Measurements from ENCODE around the gene PTPRD.

PTPRD gene

DNA sequence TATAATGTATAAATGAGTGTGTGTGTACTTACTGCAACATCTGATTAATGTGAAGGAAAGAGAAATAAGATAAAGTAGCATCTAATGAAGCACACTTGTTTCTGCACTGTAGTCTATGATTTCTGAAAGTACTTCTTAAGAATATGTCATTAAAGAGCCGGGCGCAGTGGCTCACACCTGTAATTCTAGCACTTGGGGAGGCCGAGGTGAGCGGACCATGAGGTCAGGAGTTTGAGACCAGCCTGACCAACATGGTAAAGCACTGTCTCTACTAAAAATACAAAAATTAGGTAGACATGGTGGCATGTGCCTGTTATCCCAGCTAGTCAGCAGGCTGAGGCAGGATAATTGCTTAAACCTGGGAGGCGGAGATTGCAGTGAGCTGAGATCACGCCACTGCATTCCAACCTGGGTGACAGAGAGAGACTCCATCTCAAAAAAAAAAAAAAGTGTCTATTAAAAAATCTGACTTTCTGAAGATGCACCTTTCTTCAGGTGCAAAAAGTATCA lies 556.9 kb downstream of the PTPRD start:
- no peak for DNase-seq (ENCODE audit: low read depth in 2 of 3, low spot score in 1 of 3)

DNA sequence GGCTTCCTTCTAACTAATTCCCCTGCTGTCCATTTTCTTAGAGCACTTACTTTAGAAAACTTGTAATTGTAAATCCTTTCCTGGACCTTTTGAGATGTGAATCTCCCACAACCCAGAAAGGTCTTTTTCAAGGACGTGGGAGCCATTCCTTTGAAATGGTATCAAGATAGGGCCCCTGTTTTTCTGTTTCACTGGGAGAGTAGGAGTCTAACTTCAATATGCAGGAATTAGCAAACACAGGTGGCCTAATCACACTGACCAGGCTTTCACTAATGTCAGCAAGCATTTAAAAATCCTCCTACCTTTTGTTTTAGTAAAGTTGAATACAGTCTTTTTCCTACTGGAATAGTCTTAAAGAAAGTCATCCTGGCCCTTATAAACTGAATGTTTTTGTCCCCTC lies 558.3 kb downstream of the PTPRD start:
- no peak for DNase-seq (ENCODE audit: low read depth in 2 of 3, low spot score in 1 of 3)

DNA sequence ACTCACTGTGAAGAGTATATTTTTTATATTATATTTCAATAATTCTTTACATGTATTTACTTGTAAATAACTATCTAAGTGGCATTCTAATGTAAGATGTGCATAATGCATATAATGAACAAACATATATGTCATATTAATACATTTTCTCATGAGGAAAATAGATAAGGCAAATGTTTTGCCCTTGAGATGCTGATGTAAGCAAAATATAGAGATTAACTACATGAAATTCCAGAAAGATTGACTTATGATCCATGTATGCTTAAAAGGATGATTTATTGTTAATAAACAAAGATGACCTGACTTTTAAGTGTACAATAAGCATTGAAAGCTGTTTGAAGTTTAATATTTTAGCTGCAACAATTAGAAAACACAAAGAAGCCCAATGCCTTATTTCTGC lies 559.9 kb downstream of the PTPRD start:
- no peak for DNase-seq (ENCODE audit: low read depth in 2 of 3, low spot score in 1 of 3)

DNA sequence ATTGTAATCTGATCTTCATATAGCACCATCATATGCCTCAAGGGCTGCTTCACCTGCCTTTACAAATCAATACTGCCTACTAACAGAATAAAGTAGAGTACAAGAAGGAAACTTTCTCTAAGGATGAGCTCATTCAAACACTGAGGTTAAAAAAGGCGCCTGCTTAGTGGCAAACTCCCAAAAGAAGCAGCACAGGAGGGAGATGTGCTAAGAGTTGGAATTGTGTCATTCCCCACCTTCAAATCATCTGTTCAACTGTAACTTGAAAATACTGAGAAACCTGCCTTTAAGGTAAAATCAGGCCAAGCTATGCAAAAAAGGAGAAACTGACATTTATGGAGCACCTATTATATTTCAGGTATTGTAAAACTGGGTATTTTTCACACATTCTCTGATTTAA lies 560.6 kb downstream of the PTPRD start:
- no peak for DNase-seq (ENCODE audit: low read depth in 2 of 3, low spot score in 1 of 3)

DNA sequence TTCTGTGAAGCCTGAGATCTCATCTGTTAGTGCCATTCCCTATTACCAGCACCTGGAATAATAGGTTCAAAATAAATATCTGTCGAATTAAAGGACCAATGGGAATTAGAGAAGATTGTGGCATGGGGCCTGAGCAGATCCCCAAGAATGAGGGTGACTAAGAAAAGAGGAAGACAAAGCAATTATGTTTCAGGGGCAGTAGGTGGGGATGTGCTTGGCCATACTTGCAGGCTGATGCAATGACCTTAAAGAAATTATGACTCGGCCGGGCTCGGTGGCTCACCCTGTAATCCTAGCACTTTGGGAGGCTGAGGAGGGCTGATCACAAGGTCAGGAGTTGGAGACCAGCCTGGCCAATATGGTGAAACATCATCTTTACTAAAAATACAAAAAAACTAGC lies 562.8 kb downstream of the PTPRD start:
- no peak for DNase-seq (ENCODE audit: low read depth in 2 of 3, low spot score in 1 of 3)

DNA sequence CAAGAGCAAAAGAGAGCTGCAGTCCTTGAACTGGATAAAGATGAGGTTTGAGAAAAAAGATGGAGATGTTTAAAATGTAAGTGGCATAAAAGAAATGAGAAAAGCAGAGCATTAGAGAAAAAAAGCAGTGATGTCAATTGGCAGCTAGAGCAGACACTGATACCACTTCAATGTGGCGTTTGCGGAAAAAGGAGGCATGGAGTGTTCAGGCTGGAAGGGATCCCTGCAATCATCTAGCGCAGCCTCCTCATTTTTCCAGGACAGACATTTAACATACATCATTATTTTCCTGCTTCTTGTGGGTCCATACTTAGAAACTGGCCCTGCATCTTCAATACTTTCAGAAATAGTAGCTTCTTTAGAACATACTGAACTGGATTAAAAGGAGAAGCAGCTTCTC lies 563.8 kb downstream of the PTPRD start:
- DNase-seq (ENCODE audit: low read depth in 2 of 3, low spot score in 1 of 3): no peak

DNA sequence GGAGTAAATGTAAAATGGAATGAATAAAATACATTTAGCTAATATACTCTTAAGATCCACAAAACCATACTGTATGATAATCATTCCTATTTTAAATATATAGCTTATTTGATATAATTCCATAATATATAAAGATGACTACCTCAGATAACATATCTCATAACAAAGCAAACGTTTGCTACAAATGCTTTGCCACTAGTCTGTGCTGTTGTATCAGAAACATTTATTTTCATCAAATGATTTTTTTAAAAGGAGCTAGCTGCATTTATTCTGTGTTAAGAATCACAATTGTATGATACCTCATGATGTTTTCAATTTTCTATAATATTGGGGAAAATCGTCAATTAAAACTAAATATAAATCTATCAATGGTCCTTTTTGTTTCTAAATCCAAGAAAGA lies 567.2 kb downstream of the PTPRD start:
- no peak for DNase-seq (ENCODE audit: low read depth in 2 of 3, low spot score in 1 of 3)

DNA sequence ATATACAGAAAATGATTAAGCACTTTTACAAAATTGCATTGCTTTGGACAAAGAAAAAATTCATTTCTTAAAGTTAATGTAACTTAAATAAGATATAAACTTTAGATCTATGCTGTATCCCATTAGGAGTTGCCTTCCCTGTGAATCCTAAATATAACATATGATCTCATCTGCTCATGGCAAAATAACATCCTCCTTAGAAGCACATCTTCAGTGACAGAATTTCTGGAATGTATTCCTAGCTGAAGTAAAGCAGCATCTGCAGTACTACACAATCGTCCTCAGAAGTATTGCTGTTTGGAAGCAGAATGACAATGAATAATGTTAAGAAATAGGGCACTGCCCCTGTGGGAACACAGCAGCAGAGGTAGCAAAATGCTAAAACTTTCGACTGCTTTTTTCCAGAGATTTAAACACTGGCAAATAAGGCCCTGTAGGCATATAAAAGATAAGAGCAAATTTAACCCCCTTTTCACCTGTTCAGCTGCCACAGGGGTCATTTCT lies 571.0 kb downstream of the PTPRD start:
- no peak for DNase-seq (ENCODE audit: low read depth in 2 of 3, low spot score in 1 of 3)

DNA sequence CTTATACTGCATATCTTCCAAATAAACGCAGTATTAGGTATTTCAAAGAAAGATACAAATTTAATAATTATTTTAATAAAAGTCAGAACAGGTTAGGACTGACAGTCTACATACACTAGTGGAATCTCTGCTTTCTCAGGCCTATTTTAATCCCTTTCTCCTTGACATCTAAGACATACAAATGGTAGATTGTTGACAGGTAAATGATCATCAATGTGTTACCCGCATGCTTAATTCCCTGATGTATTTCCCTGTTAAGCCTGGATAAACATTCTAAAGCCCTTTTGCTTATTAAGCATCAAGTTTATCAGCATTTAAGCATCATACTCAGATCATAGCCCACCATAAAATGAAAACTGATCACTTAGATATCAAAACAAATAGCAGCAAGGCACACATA lies 576.7 kb downstream of the PTPRD start:
- no peak for DNase-seq (ENCODE audit: low read depth in 2 of 3, low spot score in 1 of 3)

DNA sequence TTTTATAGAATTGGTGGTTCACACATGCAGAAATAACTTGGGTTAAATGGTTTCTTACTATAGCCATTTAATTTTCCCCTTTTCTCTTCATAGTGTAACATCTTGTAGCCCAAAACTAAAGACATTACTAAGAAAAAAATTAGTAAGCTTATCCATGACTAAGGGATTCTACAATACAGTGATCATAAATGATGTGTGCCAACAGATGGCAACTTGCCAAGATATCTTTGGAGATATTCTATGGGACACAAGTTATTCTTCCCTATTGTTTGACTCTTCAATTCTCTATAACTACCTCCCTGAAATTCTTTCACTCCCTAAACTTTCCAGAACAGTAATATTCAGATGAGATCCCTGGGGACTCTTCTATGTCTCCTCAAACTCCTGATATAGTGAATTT lies 580.6 kb downstream of the PTPRD start:
- no peak for DNase-seq (ENCODE audit: low read depth in 2 of 3, low spot score in 1 of 3)

DNA sequence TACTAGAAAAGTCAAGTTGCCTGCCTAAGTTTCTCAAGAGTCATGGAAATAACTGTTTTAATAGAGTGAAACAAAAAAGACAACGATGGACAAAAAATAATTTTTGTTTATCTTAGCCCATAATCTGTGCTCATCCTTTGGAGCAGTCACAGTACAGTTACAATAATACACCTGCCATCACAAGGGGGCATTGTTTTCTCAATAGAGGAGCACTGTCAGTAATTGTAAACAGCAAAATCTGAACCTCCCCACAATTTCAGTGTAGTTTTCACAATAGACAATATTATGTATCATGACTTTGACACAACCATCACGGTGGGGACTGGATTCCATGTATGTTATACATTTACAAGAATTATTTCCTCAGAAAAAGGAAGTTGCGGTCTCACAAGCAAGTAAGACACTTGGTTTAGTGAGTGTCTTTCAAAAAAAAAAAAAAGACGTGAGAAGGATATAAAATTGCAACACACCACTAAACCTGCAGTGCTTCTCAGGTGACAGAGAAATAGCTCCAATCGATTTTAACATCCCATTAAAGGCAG lies 586.3 kb downstream of the PTPRD start:
- DNase-seq (ENCODE audit: low read depth in 2 of 3, low spot score in 1 of 3): no peak

DNA sequence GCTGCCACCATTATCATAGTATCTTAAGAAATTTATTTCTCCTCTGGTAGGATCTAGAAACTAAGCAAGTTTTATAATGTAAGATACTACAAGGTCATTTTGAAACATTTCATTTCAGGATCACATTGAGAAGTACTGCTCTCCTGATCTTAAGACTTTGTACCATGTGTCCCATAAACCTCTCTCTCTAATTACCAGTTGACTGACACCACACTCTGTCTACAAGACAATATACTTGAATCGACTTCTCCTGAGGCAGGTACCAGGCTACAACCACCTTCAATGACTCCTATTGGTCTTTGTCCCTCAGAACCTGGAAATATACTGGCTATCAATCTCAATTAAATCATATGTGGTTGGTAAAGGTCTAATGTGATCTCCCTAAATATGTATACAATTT lies 597.0 kb downstream of the PTPRD start:
- DNase-seq (ENCODE audit: low read depth in 2 of 3, low spot score in 1 of 3): no peak

DNA sequence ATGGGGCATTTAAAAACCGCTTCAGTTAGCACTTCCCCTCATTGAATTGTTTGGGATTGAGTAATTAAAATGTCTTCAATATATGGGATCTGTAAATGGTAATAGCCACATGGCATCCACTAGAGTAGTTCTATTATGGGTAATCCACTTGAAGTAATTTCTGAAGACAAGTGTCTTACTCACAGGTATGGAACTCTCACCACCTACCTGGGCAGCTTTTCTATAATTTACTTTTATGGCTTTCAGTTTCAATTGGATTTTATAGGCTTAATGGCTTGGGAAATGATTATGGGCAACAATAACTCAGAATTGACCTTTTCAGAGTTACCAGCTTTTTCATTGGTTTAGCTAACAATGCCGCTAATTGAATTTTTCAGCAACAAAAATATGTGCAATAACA lies 597.9 kb downstream of the PTPRD start:
- DNase-seq (ENCODE audit: low read depth in 2 of 3, low spot score in 1 of 3): no peak

DNA sequence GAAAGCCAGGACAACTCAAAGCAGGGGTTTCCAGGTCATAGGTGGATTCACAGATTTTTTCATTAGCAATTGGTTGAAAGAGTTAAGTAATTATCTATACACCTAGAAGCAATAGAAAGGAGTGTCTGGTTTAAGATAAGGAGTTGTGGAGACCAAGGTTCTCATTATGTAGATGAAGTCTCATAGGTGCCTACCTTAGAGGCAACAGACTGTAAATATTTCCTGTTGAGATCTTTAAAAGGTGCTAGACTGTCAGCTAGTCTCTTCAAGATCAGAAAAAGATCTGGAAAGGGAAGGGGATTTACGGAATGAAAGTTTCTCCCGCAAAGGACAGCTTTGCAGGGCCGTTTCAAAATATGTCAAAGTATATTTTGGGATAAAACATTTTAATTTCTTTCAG lies 603.4 kb downstream of the PTPRD start:
- DNase-seq (ENCODE audit: low read depth in 2 of 3, low spot score in 1 of 3): no peak

DNA sequence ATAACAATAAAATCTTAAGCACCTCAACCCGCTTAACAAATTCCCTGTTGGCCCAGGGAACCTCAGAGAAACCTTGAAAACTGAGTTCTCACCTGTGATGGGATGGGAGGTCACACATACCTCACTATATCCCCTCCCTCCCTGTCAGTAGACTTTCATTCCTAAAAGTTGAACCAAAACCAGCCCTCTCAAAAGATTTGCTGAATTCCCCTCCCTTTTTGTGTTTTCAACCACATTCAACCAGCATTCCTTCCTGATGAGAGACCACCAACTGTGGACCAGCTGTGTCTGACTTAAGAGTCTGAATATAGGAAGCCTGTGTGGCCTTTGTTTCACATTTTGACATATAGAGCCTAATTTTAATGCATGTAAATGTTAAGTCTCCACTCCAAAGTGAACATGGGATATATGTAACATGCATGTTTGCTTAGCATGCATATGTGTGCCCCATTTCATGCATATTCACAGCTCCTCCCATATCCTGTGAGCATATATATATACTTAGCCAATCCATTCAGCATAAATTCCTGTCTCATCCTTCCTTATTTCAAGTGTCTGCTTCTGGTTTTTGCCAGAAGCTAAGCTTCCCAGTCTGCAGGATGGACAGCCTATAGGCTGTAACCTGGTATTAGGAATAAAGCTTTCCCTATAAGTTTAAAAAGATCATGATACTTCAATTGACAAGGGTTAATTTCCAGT lies 604.6 kb downstream of the PTPRD start:
- no peak for DNase-seq (ENCODE audit: low read depth in 2 of 3, low spot score in 1 of 3)

DNA sequence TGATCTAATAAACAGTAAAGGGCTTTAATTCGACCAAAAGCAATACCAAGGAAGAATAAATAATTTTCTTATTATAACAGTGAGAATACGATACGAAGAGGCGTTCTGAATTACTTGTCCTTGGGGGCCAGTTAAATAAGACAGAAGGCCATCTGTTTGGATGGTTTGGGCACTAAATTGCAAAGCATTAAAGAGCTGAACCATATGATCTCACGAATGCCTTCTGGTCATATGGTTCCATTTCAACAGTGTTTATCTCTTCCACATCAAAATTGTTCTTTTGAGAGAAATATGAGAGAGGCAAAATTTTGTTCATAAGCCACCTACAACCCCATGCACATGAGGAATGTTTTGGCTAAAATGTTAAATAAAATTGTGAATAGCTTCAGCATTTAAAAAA lies 605.4 kb downstream of the PTPRD start:
- DNase-seq (ENCODE audit: low read depth in 2 of 3, low spot score in 1 of 3): no peak

DNA sequence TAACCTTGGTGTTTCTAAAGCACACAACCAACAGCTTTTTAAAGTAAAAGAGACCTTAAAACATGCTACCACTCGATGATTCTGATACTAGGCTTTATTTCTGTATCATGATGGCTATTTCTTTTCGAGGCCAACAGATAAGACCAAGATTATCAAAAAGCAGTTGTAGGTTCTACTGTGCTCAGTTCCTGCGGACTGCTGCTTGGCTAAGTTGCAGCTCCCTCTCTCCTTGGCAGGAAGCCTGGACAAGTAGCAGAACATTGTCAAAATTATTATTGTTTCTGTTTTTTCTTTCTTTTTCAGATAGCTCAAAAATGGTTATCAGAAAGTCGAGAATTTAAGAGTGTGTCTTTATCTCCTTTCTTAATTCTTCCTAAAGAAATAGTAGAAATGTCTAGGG lies 607.6 kb downstream of the PTPRD start:
- no peak for DNase-seq (ENCODE audit: low read depth in 2 of 3, low spot score in 1 of 3)

DNA sequence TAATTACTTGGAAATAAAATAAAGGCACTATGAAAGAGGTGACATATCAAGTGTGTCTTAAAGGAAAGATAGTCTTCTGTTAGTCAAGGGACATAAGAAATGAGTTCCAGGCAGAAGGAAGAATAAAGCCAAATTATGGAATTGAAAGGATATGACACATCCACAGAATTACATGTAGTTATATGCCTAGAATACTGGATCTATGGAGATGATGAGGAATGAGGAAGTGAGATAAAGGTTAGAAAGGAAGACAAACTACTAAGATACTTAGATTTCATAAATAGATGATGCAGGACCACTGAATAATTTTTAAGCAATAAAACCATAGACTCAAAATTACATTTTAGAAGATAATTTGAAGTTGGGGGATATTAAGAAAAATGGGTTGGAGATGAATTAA lies 609.8 kb downstream of the PTPRD start:
- no peak for DNase-seq (ENCODE audit: low read depth in 2 of 3, low spot score in 1 of 3)

DNA sequence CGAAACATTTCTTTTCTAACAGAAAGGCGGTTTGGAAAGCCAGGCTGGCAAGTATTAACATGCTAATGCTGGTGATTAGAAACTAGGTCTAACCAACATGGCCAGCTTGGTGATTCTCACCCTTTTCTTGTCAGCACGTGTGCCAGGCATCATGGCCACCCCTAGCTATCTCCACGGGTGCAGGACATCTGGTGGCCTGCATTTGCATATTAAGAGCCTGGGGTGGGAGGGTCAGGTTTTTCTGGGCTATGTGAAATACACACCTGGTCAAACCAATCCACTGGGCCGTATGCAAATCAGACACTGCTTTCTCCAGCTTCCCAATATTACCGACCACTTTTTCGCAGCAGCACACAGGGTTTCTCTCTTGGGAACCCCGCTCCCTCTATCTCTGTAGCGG lies 612.1 kb downstream of the PTPRD start:
- no peak for DNase-seq (ENCODE audit: low read depth in 2 of 3, low spot score in 1 of 3)

DNA sequence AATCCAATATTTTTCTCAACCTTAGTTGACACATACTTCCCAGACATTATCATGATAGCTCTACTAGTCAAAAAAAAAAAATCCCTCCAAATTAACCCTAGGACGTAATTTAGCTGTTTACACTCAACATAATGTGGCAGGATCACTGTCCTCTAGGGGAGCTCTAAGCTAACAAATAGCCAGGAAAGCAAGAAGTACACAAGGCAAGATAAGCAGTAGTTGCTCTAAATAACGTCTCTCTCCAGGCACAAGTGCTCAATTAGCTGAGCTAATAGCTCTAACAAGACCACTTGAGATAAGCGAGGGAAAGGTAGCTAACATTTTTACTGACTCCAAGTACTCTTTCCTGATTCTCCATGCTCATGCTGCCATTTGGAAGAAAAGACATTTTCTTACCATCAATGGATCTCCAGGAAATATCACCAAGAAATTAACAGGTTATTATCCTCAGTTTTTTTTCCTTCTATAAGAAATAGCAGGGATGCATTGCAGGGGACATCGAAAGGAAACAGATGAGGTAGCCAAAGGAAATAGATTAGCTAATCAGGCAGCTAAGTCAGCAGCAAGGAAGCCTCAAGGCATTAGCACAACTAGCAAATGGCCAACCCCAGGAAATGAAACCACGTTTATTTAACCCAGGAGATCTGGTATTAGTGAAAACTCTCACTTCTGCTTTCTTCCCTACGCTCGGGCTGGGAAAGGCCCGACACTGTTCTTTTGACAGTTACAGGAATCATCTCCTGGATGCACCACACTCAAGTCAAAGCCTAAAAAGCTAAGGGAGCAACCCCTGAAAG lies 614.1 kb downstream of the PTPRD start:
- DNase-seq (ENCODE audit: low read depth in 2 of 3, low spot score in 1 of 3): no peak

DNA sequence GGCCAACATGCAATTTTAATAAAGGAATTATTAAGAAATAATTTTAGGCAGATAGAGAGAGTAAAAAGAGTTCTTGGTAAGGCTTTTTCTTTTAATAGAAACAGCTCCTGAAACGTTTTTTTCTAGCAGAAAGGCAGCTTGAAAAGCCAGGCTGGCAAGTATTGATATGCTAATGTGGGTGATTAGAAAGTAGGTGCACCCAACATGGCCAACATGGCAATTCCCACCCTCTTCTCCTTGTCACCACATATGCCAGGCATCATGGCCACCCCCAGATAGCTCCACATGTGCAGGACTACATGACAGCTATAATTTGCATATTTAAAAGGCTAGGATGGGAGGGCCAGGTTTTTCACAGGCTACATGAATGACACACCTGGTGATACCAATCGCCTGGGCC lies 615.2 kb downstream of the PTPRD start:
- no peak for DNase-seq (ENCODE audit: low read depth in 2 of 3, low spot score in 1 of 3)

DNA sequence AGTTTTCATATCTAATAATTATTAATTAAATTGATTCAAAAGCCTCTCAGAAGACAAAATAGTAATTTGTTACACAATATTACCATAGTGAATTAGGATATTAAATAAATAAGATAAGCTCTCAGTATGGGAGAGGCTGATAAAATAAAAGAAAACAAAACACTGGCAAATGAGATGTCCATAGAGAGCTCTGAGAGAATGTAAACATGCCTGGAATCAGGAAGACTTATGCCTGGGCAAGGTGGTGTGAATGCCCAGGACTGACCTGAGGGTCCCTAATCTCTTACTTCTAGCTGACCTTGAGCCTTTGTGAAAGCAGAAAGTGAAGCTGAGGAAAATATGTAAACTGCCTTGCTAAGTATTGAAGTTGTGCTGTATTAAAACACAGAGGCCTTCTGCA lies 616.5 kb downstream of the PTPRD start:
- no peak for DNase-seq (ENCODE audit: low read depth in 2 of 3, low spot score in 1 of 3)
